Peyer's patch (tissue), 4 donors: Measurements from ENCODE around the gene PHF2.

Experiments
- POLR2A ChIP-seq, 2 donors: fragments of 450-650 bp; IDR thresholded peaks; one replicate each; pipeline ENCODE4 v1.5.1; 2017; ENCODE audit warnings: antibody characterized with exemption in 2 of 2, mild to moderate bottlenecking in 2 of 2, moderate library complexity in 2 of 2
- TF ChIP-seq, protein P1 (sequence below), 6 experiments: fragments of 450-650 bp in 4 of 6; fragments of 200-600 bp in 2 of 6; sonication (generic) in 1 of 6; IDR thresholded peaks; one replicate each; pipeline ENCODE4 v1.5.1; 2017 to 2019; ENCODE audit warnings: antibody characterized with exemption in 6 of 6, mild to moderate bottlenecking in 3 of 6, moderate library complexity in 1 of 6

- TF ChIP-seq POLR2A (IDR thresholded peaks at IDR 0.05): no peak
- TF ChIP-seq, protein P1, sequence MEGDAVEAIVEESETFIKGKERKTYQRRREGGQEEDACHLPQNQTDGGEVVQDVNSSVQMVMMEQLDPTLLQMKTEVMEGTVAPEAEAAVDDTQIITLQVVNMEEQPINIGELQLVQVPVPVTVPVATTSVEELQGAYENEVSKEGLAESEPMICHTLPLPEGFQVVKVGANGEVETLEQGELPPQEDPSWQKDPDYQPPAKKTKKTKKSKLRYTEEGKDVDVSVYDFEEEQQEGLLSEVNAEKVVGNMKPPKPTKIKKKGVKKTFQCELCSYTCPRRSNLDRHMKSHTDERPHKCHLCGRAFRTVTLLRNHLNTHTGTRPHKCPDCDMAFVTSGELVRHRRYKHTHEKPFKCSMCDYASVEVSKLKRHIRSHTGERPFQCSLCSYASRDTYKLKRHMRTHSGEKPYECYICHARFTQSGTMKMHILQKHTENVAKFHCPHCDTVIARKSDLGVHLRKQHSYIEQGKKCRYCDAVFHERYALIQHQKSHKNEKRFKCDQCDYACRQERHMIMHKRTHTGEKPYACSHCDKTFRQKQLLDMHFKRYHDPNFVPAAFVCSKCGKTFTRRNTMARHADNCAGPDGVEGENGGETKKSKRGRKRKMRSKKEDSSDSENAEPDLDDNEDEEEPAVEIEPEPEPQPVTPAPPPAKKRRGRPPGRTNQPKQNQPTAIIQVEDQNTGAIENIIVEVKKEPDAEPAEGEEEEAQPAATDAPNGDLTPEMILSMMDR (IDR thresholded peaks at IDR 0.05): no peak
Observed at GRCh38 chr9:93541005-93541404, 35.4 kb upstream of the PHF2 start.
